GM12891 (cell line): ENCODE results near the gene IPCEF1.
"Not testable (repeated sequence)": the region's sequence is repeated elsewhere in the genome, so short reads cannot be mapped to it uniquely, and the experiment has no call there.

ENCODE experiments used
- POLR2A ChIP-seq: IDR thresholded peaks from 2 replicates; pipeline ENCODE4 v1.6.1; 2011; ENCODE audit warnings: low read depth, low read length, control low read depth
- POLR2AphosphoS5 ChIP-seq: IDR thresholded peaks from 2 replicates; pipeline ENCODE4 v1.6.1; 2011; ENCODE audit warnings: low read depth, low read length, control low read depth
- POU2F2 ChIP-seq: IDR thresholded peaks from 2 replicates; pipeline ENCODE4 v1.6.1; 2011; ENCODE audit warnings: low read depth, mild to moderate bottlenecking, control low read depth, low read length, moderate library complexity
- TAF1 ChIP-seq: IDR thresholded peaks from 2 replicates; pipeline ENCODE4 v1.6.1; 2011; ENCODE audit warnings: low read depth, low read length, control low read depth

- not testable (repeated sequence) for TF ChIP-seq POLR2A, POU2F2, POLR2AphosphoS5, TAF1
These were observed 22.5 kb downstream of the IPCEF1 start for GRCh38 chr6:154334147-154334546.
